Effector memory CD8-positive, alpha-beta T cell (primary cell): ENCODE results near the gene STX4.
"Not testable (repeated sequence)": the region's sequence is repeated elsewhere in the genome, so short reads cannot be mapped to it uniquely, and the experiment has no call there.

Experiments
- ATAC-seq: fragments of 150-1000 bp; cut with Tn5 transposase; replicated peaks from 2 replicates; pipeline ENCODE4 v1.10.0; 2021; ENCODE audit warnings: mild to moderate bottlenecking, moderate library complexity
- DNase-seq, 3 experiments: peaks; one replicate each; pipeline ENCODE4 v3.0.0; 2021
- H3K27ac Mint-ChIP-seq, 2 donors: one replicate each; pipeline ENCODE4 v1.8.0; 2022; ENCODE audit warnings: mild to moderate bottlenecking in 2 of 2, mixed read lengths in 2 of 2, moderate library complexity in 2 of 2
- H3K27me3 Mint-ChIP-seq, 2 donors: one replicate each; pipeline ENCODE4 v1.8.0; 2022; ENCODE audit warnings: mixed read lengths in 2 of 2
- H3K36me3 Mint-ChIP-seq: one replicate; pipeline ENCODE4 v1.8.0; 2022; ENCODE audit warnings: mild to moderate bottlenecking, moderate library complexity, mixed read lengths; ENCODE audit not compliant: insufficient read depth
- H3K4me1 Mint-ChIP-seq, 2 donors: one replicate each; pipeline ENCODE4 v1.8.0; 2022; ENCODE audit warnings: low read depth in 2 of 2, mixed read lengths in 2 of 2
- H3K4me3 Mint-ChIP-seq, 2 donors: one replicate each; pipeline ENCODE4 v1.8.0; 2022; ENCODE audit warnings: mild to moderate bottlenecking in 2 of 2, mixed read lengths in 2 of 2, moderate library complexity in 2 of 2
- H3K9me3 Mint-ChIP-seq, 2 donors: one replicate each; pipeline ENCODE4 v1.8.0; 2022; ENCODE audit warnings: mixed read lengths in 2 of 2

The STX4 gene

GRCh38 chr16:31004658-31005057 is 28.7 kb upstream of the STX4 start:
- ATAC-seq (no peak), DNase-seq (no peak)
- Mint-ChIP-seq H3K27ac (no peak overlapping the region), H3K9me3 (no peaks in the 10 kb centered on the region), H3K4me1 (peaks cover 0 to 2% of the 10 kb centered on the region in 2 donors), H3K27me3 (peaks cover 8 to 29% of the 10 kb centered on the region in 2 donors), H3K36me3 (no peaks in the 10 kb centered on the region), H3K4me3 (no peak overlapping the region)

GRCh38 chr16:31005350-31006085 is 27.8 kb upstream of the STX4 start:
- no peaks in the 10 kb centered on the region for H3K9me3 Mint-ChIP-seq
- H3K27ac Mint-ChIP-seq, result no peak overlapping the region
- no peak for ATAC-seq

GRCh38 chr16:31006086-31006385 is 27.3 kb upstream of the STX4 start:
- H3K27ac Mint-ChIP-seq, result no peak overlapping the region
- ATAC-seq (no peak), DNase-seq (no peak)
- no peaks in the 10 kb centered on the region for H3K9me3 Mint-ChIP-seq
- peaks cover 17 to 38% of the 10 kb centered on the region in 2 donors for H3K27me3 Mint-ChIP-seq
- H3K36me3 Mint-ChIP-seq, result no peaks in the 10 kb centered on the region
- H3K4me1 Mint-ChIP-seq, result peaks cover 0 to 3% of the 10 kb centered on the region in 2 donors
- H3K4me3 Mint-ChIP-seq, result no peak overlapping the region

More at GRCh38 chr16:31005350-31006085, 27.8 kb upstream of the STX4 start:
- Mint-ChIP-seq H3K4me3 (no peak overlapping the region), H3K36me3 (no peaks in the 10 kb centered on the region), H3K27me3 (peaks cover 14 to 36% of the 10 kb centered on the region in 2 donors), H3K4me1 (peaks cover 0 to 3% of the 10 kb centered on the region in 2 donors)
- DNase-seq, result no peak

- Mint-ChIP-seq H3K27me3 (peaks cover 23 to 43% of the 10 kb centered on the region in 2 donors), H3K9me3 (no peaks in the 10 kb centered on the region), H3K36me3 (no peaks in the 10 kb centered on the region), H3K27ac (no peak overlapping the region), H3K4me1 (peaks cover 5 to 7% of the 10 kb centered on the region in 2 donors), H3K4me3 (no peak overlapping the region)
- DNase-seq (no peak), ATAC-seq (no peak)
These were observed 26.8 kb upstream of the STX4 start for GRCh38 chr16:31006589-31006988.

GRCh38 chr16:31007684-31008083 is 25.7 kb upstream of the STX4 start:
- ATAC-seq (no peak), DNase-seq (no peak)
- peaks cover 33 to 54% of the 10 kb centered on the region in 2 donors for H3K27me3 Mint-ChIP-seq
- H3K9me3 Mint-ChIP-seq, result no peaks in the 10 kb centered on the region
- peak overlapping the region in 1 of 2 donors; percentile 79 for H3K27ac Mint-ChIP-seq
- no peak overlapping the region for H3K4me3 Mint-ChIP-seq
- peaks cover 7 to 9% of the 10 kb centered on the region in 2 donors for H3K4me1 Mint-ChIP-seq
- no peaks in the 10 kb centered on the region for H3K36me3 Mint-ChIP-seq

GRCh38 chr16:31008149-31008548 is 25.2 kb upstream of the STX4 start:
- peaks cover 38 to 59% of the 10 kb centered on the region in 2 donors for H3K27me3 Mint-ChIP-seq
- no peaks in the 10 kb centered on the region for H3K36me3 Mint-ChIP-seq
- H3K4me3 Mint-ChIP-seq, result no peak overlapping the region
- H3K27ac Mint-ChIP-seq, result no peak overlapping the region
- DNase-seq, result no peak
- H3K9me3 Mint-ChIP-seq, result no peaks in the 10 kb centered on the region
- ATAC-seq, result no peak
- H3K4me1 Mint-ChIP-seq, result peaks cover 7 to 9% of the 10 kb centered on the region in 2 donors

- ATAC-seq (no peak), DNase-seq (no peak)
- H3K27ac Mint-ChIP-seq, result no peak overlapping the region
- H3K36me3 Mint-ChIP-seq, result no peaks in the 10 kb centered on the region
- H3K9me3 Mint-ChIP-seq, result no peaks in the 10 kb centered on the region
- H3K4me1 Mint-ChIP-seq, result peaks cover 7 to 9% of the 10 kb centered on the region in 2 donors
- no peak overlapping the region for H3K4me3 Mint-ChIP-seq
- peaks cover 42 to 63% of the 10 kb centered on the region in 2 donors for H3K27me3 Mint-ChIP-seq
These were observed 24.8 kb upstream of the STX4 start for GRCh38 chr16:31008551-31008950.

- Mint-ChIP-seq H3K27ac (no peak overlapping the region), H3K36me3 (no peaks in the 10 kb centered on the region), H3K27me3 (peaks cover 46 to 69% of the 10 kb centered on the region in 2 donors), H3K9me3 (no peaks in the 10 kb centered on the region), H3K4me1 (peaks cover 7 to 9% of the 10 kb centered on the region in 2 donors), H3K4me3 (peak overlapping the region in 1 of 2 donors; percentile 66)
- no peak for ATAC-seq
- DNase-seq, result no peak
These were observed 24.2 kb upstream of the STX4 start for GRCh38 chr16:31009120-31009519.

- no peak overlapping the region for H3K27ac Mint-ChIP-seq
- peak overlapping the region; percentile 39 to 67 for H3K4me3 Mint-ChIP-seq
- H3K9me3 Mint-ChIP-seq, result no peaks in the 10 kb centered on the region
- H3K27me3 Mint-ChIP-seq, result peaks cover 46 to 75% of the 10 kb centered on the region in 2 donors
- H3K4me1 Mint-ChIP-seq, result peaks cover 7 to 9% of the 10 kb centered on the region in 2 donors
- no peaks in the 10 kb centered on the region for H3K36me3 Mint-ChIP-seq
- DNase-seq (no peak), ATAC-seq (no peak)
These were observed 23.3 kb upstream of the STX4 start for GRCh38 chr16:31009894-31010584.

GRCh38 chr16:31010585-31011325 is 22.6 kb upstream of the STX4 start, which contains the start of gene STX1B:
Gene STX1B (minus strand): TSS chr16:31010638. CDS start chr16:31010396, 242 bp downstream.
- H3K27me3 Mint-ChIP-seq, result peaks cover 46 to 81% of the 10 kb centered on the region in 2 donors
- peak; percentile 47 for ATAC-seq
- DNase-seq, result peak in 1 of 3 experiments; percentile 20
- peak within 1 kb of the TSS; percentile 33 to 86 for H3K27ac Mint-ChIP-seq
- no peaks in the 10 kb centered on the region for H3K36me3 Mint-ChIP-seq
- peaks cover 7 to 9% of the 10 kb centered on the region in 2 donors for H3K4me1 Mint-ChIP-seq
- H3K4me3 Mint-ChIP-seq, result peak within 1 kb of the TSS; percentile 66 to 67
- H3K9me3 Mint-ChIP-seq, result no peaks in the 10 kb centered on the region

GRCh38 chr16:31011815-31012214 is 21.5 kb upstream of the STX4 start:
- peak overlapping the region; percentile 33 to 86 for H3K27ac Mint-ChIP-seq
- peaks cover 46 to 75% of the 10 kb centered on the region in 2 donors for H3K27me3 Mint-ChIP-seq
- not testable (repeated sequence) for DNase-seq, ATAC-seq, H3K36me3 Mint-ChIP-seq, H3K9me3 Mint-ChIP-seq, H3K4me1 Mint-ChIP-seq
- H3K4me3 Mint-ChIP-seq, result peak overlapping the region; percentile 66 to 67

GRCh38 chr16:31013292-31013691 is 20.1 kb upstream of the STX4 start:
- H3K4me3 Mint-ChIP-seq, DNase-seq, ATAC-seq, H3K27ac Mint-ChIP-seq, H3K4me1 Mint-ChIP-seq, H3K36me3 Mint-ChIP-seq, H3K9me3 Mint-ChIP-seq: not testable (repeated sequence)
- H3K27me3 Mint-ChIP-seq, result peaks cover 46 to 71% of the 10 kb centered on the region in 2 donors

- Mint-ChIP-seq H3K4me3 (no peak overlapping the region), H3K36me3 (peaks cover 4% of the 10 kb centered on the region), H3K27me3 (peaks cover 30 to 49% of the 10 kb centered on the region in 2 donors), H3K4me1 (peaks cover 5 to 7% of the 10 kb centered on the region in 2 donors), H3K9me3 (no peaks in the 10 kb centered on the region), H3K27ac (no peak overlapping the region)
- ATAC-seq, result no peak
- no peak for DNase-seq
These were observed 17.3 kb upstream of the STX4 start for GRCh38 chr16:31016018-31016417.
